Neural progenitor cell (in vitro differentiated cells): ENCODE data around the gene CDC42BPG. TPM values are rescaled to one million over a fixed set of nuclear protein-coding genes. Genes with fewer than 3 reads are reported as not detected.

Experiments
- DNase-seq: peaks from one replicate; pipeline ENCODE4 v3.0.0-alpha.2; 2016; ENCODE audit warnings: low spot score
- H2AFZ ChIP-seq: fragments of 200-600 bp; sonication (generic); replicated peaks from 2 replicates; pipeline ENCODE4 v1.6.1; 2016; ENCODE audit warnings: antibody characterized with exemption
- H3F3A ChIP-seq: fragments of 200-600 bp; sonication (generic); 2 replicates; pipeline ENCODE4 v1.6.1; 2016; ENCODE audit warnings: antibody characterized with exemption, low read depth
- H3K27ac ChIP-seq: fragments of 200-600 bp; sonication (generic); 2 replicates; pipeline ENCODE4 v1.5.1; 2016; ENCODE audit warnings: mild to moderate bottlenecking
- H3K27me3 ChIP-seq: fragments of 200-600 bp; sonication (generic); 2 replicates; pipeline ENCODE4 v1.6.1; 2016; ENCODE audit warnings: mild to moderate bottlenecking, moderate library complexity
- H3K36me3 ChIP-seq: fragments of 200-600 bp; sonication (generic); 2 replicates; pipeline ENCODE4 v1.5.1; 2016
- H3K4me1 ChIP-seq: fragments of 200-600 bp; sonication (generic); 2 replicates; pipeline ENCODE4 v1.6.1; 2016; ENCODE audit warnings: mixed run types
- H3K4me2 ChIP-seq: fragments of 200-600 bp; sonication (generic); 2 replicates; pipeline ENCODE4 v1.6.1; 2016
- H3K4me3 ChIP-seq: fragments of 200-600 bp; sonication (generic); 2 replicates; pipeline ENCODE4 v1.5.1; 2016
- H3K79me2 ChIP-seq: fragments of 200-600 bp; sonication (generic); 2 replicates; pipeline ENCODE4 v1.6.1; 2016; ENCODE audit warnings: low read depth
- H3K9ac ChIP-seq: fragments of 200-600 bp; sonication (generic); 2 replicates; pipeline ENCODE4 v1.6.1; 2016
- H3K9me3 ChIP-seq: fragments of 200-600 bp; sonication (generic); 2 replicates; pipeline ENCODE4 v1.5.1; 2016; ENCODE audit warnings: low read depth
- H4K20me1 ChIP-seq: fragments of 200-600 bp; sonication (generic); 2 replicates; pipeline ENCODE4 v1.6.1; 2016; ENCODE audit warnings: low read depth
- H3K27ac Mint-ChIP-seq: 3 replicates; pipeline ENCODE4 v1.8.0; 2021; ENCODE audit warnings: mixed read lengths
- H3K27me3 Mint-ChIP-seq: 2 replicates; pipeline ENCODE4 v1.8.0; 2022; ENCODE audit warnings: low read depth, mild to moderate bottlenecking, inconsistent platforms, moderate library complexity, mixed read lengths; ENCODE audit not compliant: insufficient read depth
- H3K36me3 Mint-ChIP-seq: 3 replicates; pipeline ENCODE4 v1.8.0; 2021; ENCODE audit warnings: mixed read lengths
- H3K4me1 Mint-ChIP-seq: 3 replicates; pipeline ENCODE4 v1.8.0; 2021; ENCODE audit warnings: mixed read lengths
- H3K4me3 Mint-ChIP-seq: 3 replicates; pipeline ENCODE4 v1.8.0; 2021; ENCODE audit warnings: mild to moderate bottlenecking, moderate library complexity, mixed read lengths
- H3K9me3 Mint-ChIP-seq: 3 replicates; pipeline ENCODE4 v1.8.0; 2020; ENCODE audit warnings: mixed read lengths
- CTCF ChIP-seq: fragments of 200-600 bp; sonication (generic); IDR thresholded peaks from 2 replicates; pipeline ENCODE4 v1.5.1; 2017; ENCODE audit warnings: antibody characterized with exemption, mild to moderate bottlenecking
- EZH2 ChIP-seq: fragments of 200-600 bp; sonication (generic); IDR thresholded peaks from 2 replicates; pipeline ENCODE4 v1.6.1; 2017; ENCODE audit warnings: antibody characterized with exemption, mild to moderate bottlenecking, moderate library complexity
- EZH2phosphoT487 ChIP-seq: fragments of 200-600 bp; sonication (generic); IDR thresholded peaks from 2 replicates; pipeline ENCODE4 v1.6.1; 2017; ENCODE audit warnings: antibody characterized with exemption
- total RNA-seq: library from RNA; depleted of rRNA; stranded (reverse); fragments of >200 nt; gene quantifications from 2 replicates; pipeline ENCODE4 v1.2.3, GENCODE V29; 2015; ENCODE audit warnings: low replicate concordance

CDC42BPG gene
- total RNA-seq, 1 donor from 2014 or later = 0.62 TPM

- H3K9ac ChIP-seq = no peak overlapping the region
- Mint-ChIP-seq H3K27me3 (peaks cover 9% of the 10 kb centered on the region), H3K4me1 (peaks cover 39% of the 10 kb centered on the region), H3K36me3 (no peaks in the 10 kb centered on the region), H3K27ac (no peak overlapping the region), H3K4me3 (peak overlapping the region; percentile 98), H3K9me3 (no peaks in the 10 kb centered on the region)
- no peak overlapping the region for H2AFZ ChIP-seq
- no peak for TF ChIP-seq CTCF
- TF ChIP-seq EZH2phosphoT487 = no peak
- TF ChIP-seq EZH2 = no peak
- no peaks in the 10 kb centered on the region for H3K9me3 ChIP-seq
- no peak overlapping the region for H3K27ac ChIP-seq
- H3F3A ChIP-seq = peaks cover 15% of the 10 kb centered on the region
- peaks cover 18% of the 10 kb centered on the region for H3K4me1 ChIP-seq
- no peak for DNase-seq
- peaks cover 21% of the 10 kb centered on the region for H4K20me1 ChIP-seq
- H3K36me3 ChIP-seq = no peaks in the 10 kb centered on the region
- H3K4me3 ChIP-seq = no peak overlapping the region
- H3K4me2 ChIP-seq = no peak overlapping the region
- H3K27me3 ChIP-seq = no peaks in the 10 kb centered on the region
- peaks cover 17% of the 10 kb centered on the region for H3K79me2 ChIP-seq
Observed at GRCh38 chr11:64880240-64881001, 36.0 kb upstream of the CDC42BPG start.

GRCh38 chr11:64879244-64879900 is 34.9 kb upstream of the CDC42BPG start:
- H3K4me3 Mint-ChIP-seq = peak overlapping the region; percentile 98
- H3K79me2 ChIP-seq = peaks cover 17% of the 10 kb centered on the region
- peak overlapping the region; percentile 93 for H3K4me2 ChIP-seq
- peaks cover 8% of the 10 kb centered on the region for H3K27me3 Mint-ChIP-seq
- H3K27ac Mint-ChIP-seq = peak overlapping the region; percentile 79
- H3F3A ChIP-seq = peaks cover 15% of the 10 kb centered on the region
- peaks cover 18% of the 10 kb centered on the region for H3K4me1 ChIP-seq
- H3K36me3 Mint-ChIP-seq = peaks cover under 1% of the 10 kb centered on the region
- H3K27me3 ChIP-seq = no peaks in the 10 kb centered on the region
- H3K36me3 ChIP-seq = no peaks in the 10 kb centered on the region
- no peaks in the 10 kb centered on the region for H3K9me3 ChIP-seq
- no peak for DNase-seq
- peaks cover 50% of the 10 kb centered on the region for H3K4me1 Mint-ChIP-seq
- H3K9me3 Mint-ChIP-seq = no peaks in the 10 kb centered on the region
- peak overlapping the region; percentile 94 for H3K9ac ChIP-seq
- peak overlapping the region; percentile 78 for H2AFZ ChIP-seq
- H3K4me3 ChIP-seq = peak overlapping the region; percentile 88
- peak overlapping the region; percentile 80 for H3K27ac ChIP-seq
- no peak for TF ChIP-seq EZH2phosphoT487
- TF ChIP-seq CTCF = no peak
- no peak for TF ChIP-seq EZH2
- peaks cover 24% of the 10 kb centered on the region for H4K20me1 ChIP-seq

- Mint-ChIP-seq H3K4me3 (peak within 1 kb of the TSS; percentile 98), H3K36me3 (peaks cover 2% of the 10 kb centered on the region), H3K27ac (peak within 1 kb of the TSS; percentile 90), H3K9me3 (no peaks in the 10 kb centered on the region), H3K27me3 (peaks cover 5% of the 10 kb centered on the region), H3K4me1 (peaks cover 52% of the 10 kb centered on the region)
- H3K27me3 ChIP-seq = no peaks in the 10 kb centered on the region
- peak within 1 kb of the TSS; percentile 94 for H3K9ac ChIP-seq
- no peaks in the 10 kb centered on the region for H3K36me3 ChIP-seq
- peaks cover 24% of the 10 kb centered on the region for H4K20me1 ChIP-seq
- peak within 1 kb of the TSS; percentile 90 for H2AFZ ChIP-seq
- H3K27ac ChIP-seq = peak within 1 kb of the TSS; percentile 80
- DNase-seq = peak; percentile 100
- peaks cover 18% of the 10 kb centered on the region for H3K4me1 ChIP-seq
- TF ChIP-seq EZH2phosphoT487 (no peak), CTCF (peak; percentile 59)
- H3K4me2 ChIP-seq = peak within 1 kb of the TSS; percentile 93
- peaks cover 17% of the 10 kb centered on the region for H3K79me2 ChIP-seq
- peaks cover 15% of the 10 kb centered on the region for H3F3A ChIP-seq
- peak within 1 kb of the TSS; percentile 88 for H3K4me3 ChIP-seq
- H3K9me3 ChIP-seq = no peaks in the 10 kb centered on the region
Observed at GRCh38 chr11:64878494-64879243, 34.2 kb upstream of the CDC42BPG start, which contains the start of gene EHD1. EHD1 (minus strand) TSS chr11:64878621; CDS start chr11:64878464, 157 bp downstream.
